IMR-90 (cell line): Measurements from ENCODE around the gene ZNF467. TPM values are rescaled to one million over a fixed set of nuclear protein-coding genes. Genes with fewer than 3 reads are reported as not detected.

Experiments
- ATAC-seq: fragments of 200-7000 bp; cut with Tn5 transposase; 2 replicates; pipeline ENCODE4 v1.9.1; 2020; ENCODE audit warnings: low read depth, mild to moderate bottlenecking, moderate library complexity
- BruUV-seq: library from RNA; stranded (reverse); fragments of 400-500 nt; replicated peaks from 2 replicates; lab custom pipeline; 2021; lab: Mats Ljungman, UMichigan
- CTCF ChIA-PET: fragments of 300-600 bp; formaldehyde crosslinking; extraction: SDS; loops from one replicate; lab custom pipeline; 2021; ENCODE audit warnings: antibody characterized with exemption; lab: Yijun Ruan, JAX
- POLR2A ChIA-PET: fragments of 300-600 bp; sonication (Branson Sonifier 250); formaldehyde crosslinking; loops from one replicate; lab custom pipeline; 2022; ENCODE audit warnings: antibody characterized with exemption; ENCODE audit not compliant: unreplicated experiment; lab: Charles Lee
- DNase-seq: peaks from one replicate; pipeline ENCODE4 v3.0.0; 2013
- H2AFZ ChIP-seq: replicated peaks from 2 replicates; pipeline ENCODE3; 2013; ENCODE audit warnings: low read length, mild to moderate bottlenecking; ENCODE audit not compliant: poor library complexity
- H2AK5ac ChIP-seq: 2 replicates; pipeline ENCODE4 v1.6.1; 2013; ENCODE audit warnings: low read depth, low read length, inconsistent platforms
- H2AK9ac ChIP-seq: replicated peaks from 2 replicates; pipeline ENCODE3; 2013; ENCODE audit warnings: mild to moderate bottlenecking, low read depth, low read length, moderate library complexity; ENCODE audit not compliant: poor library complexity
- H2BK120ac ChIP-seq: 2 replicates; pipeline ENCODE4 v1.6.1; 2013; ENCODE audit warnings: low read depth, low read length, inconsistent platforms
- H2BK15ac ChIP-seq: 3 replicates; pipeline ENCODE4 v1.6.1; 2013; ENCODE audit warnings: low read depth, low read length, inconsistent platforms
- H2BK20ac ChIP-seq: 2 replicates; pipeline ENCODE4 v1.6.1; 2013; ENCODE audit warnings: low read depth, mild to moderate bottlenecking, inconsistent platforms, low read length, moderate library complexity
- H2BK5ac ChIP-seq: 2 replicates; pipeline ENCODE4 v1.6.1; 2013; ENCODE audit warnings: mild to moderate bottlenecking, low read depth, low read length, inconsistent platforms; ENCODE audit not compliant: poor library complexity, severe bottlenecking
- H3K14ac ChIP-seq: replicated peaks from 2 replicates; pipeline ENCODE4 v1.6.1; 2013; ENCODE audit warnings: low read depth, low read length, inconsistent platforms
- H3K18ac ChIP-seq: 2 replicates; pipeline ENCODE4 v1.6.1; 2013; ENCODE audit warnings: low read depth, low read length, control low read depth
- H3K23ac ChIP-seq: 2 replicates; pipeline ENCODE4 v1.6.1; 2013; ENCODE audit warnings: low read depth, low read length, inconsistent platforms
- H3K27ac ChIP-seq: 2 replicates; pipeline ENCODE4 v1.5.1; 2013; ENCODE audit warnings: mild to moderate bottlenecking, control low read depth, low read length; ENCODE audit not compliant: insufficient read depth
- H3K27me3 ChIP-seq: 2 replicates; pipeline ENCODE4 v1.6.1; 2013; ENCODE audit warnings: low read length; ENCODE audit not compliant: control insufficient read depth, insufficient read depth
- H3K36me3 ChIP-seq: 2 replicates; pipeline ENCODE4 v1.6.1; 2013; ENCODE audit warnings: low read length, mixed read lengths; ENCODE audit not compliant: control insufficient read depth, insufficient read depth
- H3K4ac ChIP-seq: 2 replicates; pipeline ENCODE4 v1.6.1; 2013; ENCODE audit warnings: low read depth, low read length, inconsistent platforms
- H3K4me1 ChIP-seq: 2 replicates; pipeline ENCODE4 v1.6.1; 2013; ENCODE audit warnings: low read length, mixed read lengths; ENCODE audit not compliant: control insufficient read depth, insufficient read depth
- H3K4me2 ChIP-seq: 2 replicates; pipeline ENCODE4 v1.6.1; 2013; ENCODE audit warnings: low read depth, mild to moderate bottlenecking, control low read depth, low read length, moderate library complexity
- H3K4me3 ChIP-seq: 2 replicates; pipeline ENCODE4 v1.5.1; 2013; ENCODE audit warnings: low read depth, mild to moderate bottlenecking, control low read depth, low read length, moderate library complexity; ENCODE audit not compliant: insufficient read depth
- H3K56ac ChIP-seq: 2 replicates; pipeline ENCODE4 v1.6.1; 2013; ENCODE audit warnings: low read length, inconsistent platforms; ENCODE audit not compliant: insufficient read depth; ENCODE audit errors: extremely low read depth
- H3K79me1 ChIP-seq, 2 experiments: 2 replicates each; pipeline ENCODE4 v1.6.1; 2013; ENCODE audit warnings: low read length in 2 of 2, inconsistent platforms in 1 of 2, low read depth in 1 of 2
- H3K9ac ChIP-seq: 2 replicates; pipeline ENCODE4 v1.6.1; 2013; ENCODE audit warnings: low read depth, low read length, control low read depth
- H3K9me1 ChIP-seq: 2 replicates; pipeline ENCODE4 v1.6.1; 2013; ENCODE audit warnings: low read length, inconsistent platforms; ENCODE audit not compliant: insufficient read depth
- H3K9me3 ChIP-seq: 2 replicates; pipeline ENCODE4 v1.6.1; 2013; ENCODE audit warnings: low read length; ENCODE audit not compliant: control insufficient read depth, insufficient read depth
- H4K20me1 ChIP-seq: 2 replicates; pipeline ENCODE4 v1.6.1; 2013; ENCODE audit warnings: low read length, inconsistent platforms; ENCODE audit not compliant: insufficient read depth
- H4K5ac ChIP-seq: 2 replicates; pipeline ENCODE4 v1.6.1; 2013; ENCODE audit warnings: mild to moderate bottlenecking, low read depth, low read length, control low read depth
- H4K8ac ChIP-seq, 2 experiments: 2 replicates each; pipeline ENCODE4 v1.6.1; 2013; ENCODE audit warnings: low read depth in 2 of 2, low read length in 2 of 2, control low read depth in 1 of 2, inconsistent platforms in 1 of 2
- H4K91ac ChIP-seq: 2 replicates; pipeline ENCODE4 v1.6.1; 2013; ENCODE audit warnings: low read depth, low read length, inconsistent platforms; ENCODE audit not compliant: insufficient read depth
- CTCF ChIP-seq: conservative IDR thresholded peaks from 2 replicates; pipeline ENCODE4 v1.5.1; 2012; ENCODE audit warnings: mild to moderate bottlenecking, low read depth, low read length, improper control_type of control experiment
- NFE2L2 ChIP-seq: fragments of 150-350 bp; IDR thresholded peaks from 2 replicates; pipeline ENCODE4 v1.6.1; 2016; ENCODE audit warnings: low read depth, mild to moderate bottlenecking, low read length
- RCOR1 ChIP-seq: IDR thresholded peaks from 2 replicates; pipeline ENCODE4 v1.6.1; 2012; ENCODE audit warnings: mild to moderate bottlenecking, low read length, improper control_type of control experiment; ENCODE audit not compliant: insufficient replicate concordance
- SMC3 ChIP-seq: fragments of 150-350 bp; IDR thresholded peaks from 2 replicates; pipeline ENCODE4 v1.6.1; 2016; ENCODE audit warnings: low read depth, mild to moderate bottlenecking, antibody characterized with exemption, low read length, moderate library complexity
- WGBS, 2 experiments: methylation state at CpG; one replicate each; pipeline versions ENCODE4 v1.1.5 to v1.1.7; 2013; ENCODE audit warnings: missing lambda C conversion rate in 2 of 2; ENCODE audit not compliant: insufficient read length in 1 of 2; ENCODE audit errors: extremely low coverage in 2 of 2; 5-methylcytosine and 5-hydroxymethylcytosine counted together
- dilution Hi-C: fragments of 300-500 bp; cut with HindIII; formaldehyde crosslinking; loops from one replicate; pipeline ENCODE4 v1.14.3; 2018; ENCODE audit warnings: low sequenced_read_pairs; ENCODE audit not compliant: unreplicated experiment
- in situ Hi-C: fragments of 300-500 bp; cut with MboI; formaldehyde crosslinking; loops from 3 replicates; pipeline ENCODE4 v1.14.3; 2019; ENCODE audit warnings: low sequenced_read_pairs, inconsistent platforms, mixed read lengths
- intact Hi-C: fragments of 100-400 bp; cut with micrococcal nuclease; formaldehyde crosslinking; loops from 2 replicates; pipeline ENCODE4 v1.10.0; 2022
- polyA plus RNA-seq, 3 experiments: library from polyadenylated mRNA; depleted of rRNA; stranded (reverse); fragments of >200 nt; gene quantifications; 2 replicates each; pipeline ENCODE4 v1.2.3, GENCODE V29; 2012; ENCODE audit warnings: low replicate concordance in 1 of 3
- total RNA-seq: library from RNA; depleted of rRNA; stranded (reverse); fragments of >200 nt; gene quantifications from 2 replicates; pipeline ENCODE4 v1.2.3, GENCODE V29; 2012

Gene ZNF467
- total and polyA plus RNA-seq, 2 of the 4 experiments (the other 2 are of a cell fraction): 0.67 TPM; not detected in 1

DNA sequence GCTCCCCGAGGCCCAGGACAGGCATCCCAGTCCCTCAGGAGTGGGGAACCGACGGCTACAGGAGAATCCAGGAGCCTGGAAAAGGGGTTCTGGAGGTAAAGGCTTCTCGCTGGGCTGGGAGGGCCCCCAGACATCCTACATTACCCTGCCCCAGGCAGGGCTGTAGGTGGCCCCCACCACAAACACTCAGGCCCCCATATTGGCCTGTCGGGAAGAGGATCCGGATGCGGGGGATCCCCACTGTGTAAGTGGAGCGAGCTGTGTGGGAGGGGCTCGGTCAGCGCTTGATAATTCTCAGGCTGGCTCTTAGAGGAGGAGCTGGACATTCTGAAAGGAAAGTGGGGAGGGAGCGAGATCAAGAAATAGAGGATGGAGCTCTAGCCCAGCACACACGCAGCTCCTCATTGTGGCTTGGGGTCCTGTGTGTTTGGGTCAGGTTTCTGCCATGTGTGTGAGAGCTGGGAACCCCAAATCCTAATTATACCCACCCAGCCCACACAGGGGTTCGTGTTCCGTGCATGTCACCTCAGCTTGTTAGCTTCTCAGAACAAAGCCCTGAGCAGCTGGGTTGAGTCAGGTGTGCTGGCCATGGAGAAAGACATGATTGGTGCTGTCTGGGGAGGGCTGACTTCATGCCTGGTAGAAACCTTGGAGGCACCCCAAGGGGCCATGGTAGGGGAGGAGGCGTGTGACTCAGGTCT lies 49.4 kb downstream of the ZNF467 start (continued):
- TF ChIP-seq SMC3: no peak

DNA sequence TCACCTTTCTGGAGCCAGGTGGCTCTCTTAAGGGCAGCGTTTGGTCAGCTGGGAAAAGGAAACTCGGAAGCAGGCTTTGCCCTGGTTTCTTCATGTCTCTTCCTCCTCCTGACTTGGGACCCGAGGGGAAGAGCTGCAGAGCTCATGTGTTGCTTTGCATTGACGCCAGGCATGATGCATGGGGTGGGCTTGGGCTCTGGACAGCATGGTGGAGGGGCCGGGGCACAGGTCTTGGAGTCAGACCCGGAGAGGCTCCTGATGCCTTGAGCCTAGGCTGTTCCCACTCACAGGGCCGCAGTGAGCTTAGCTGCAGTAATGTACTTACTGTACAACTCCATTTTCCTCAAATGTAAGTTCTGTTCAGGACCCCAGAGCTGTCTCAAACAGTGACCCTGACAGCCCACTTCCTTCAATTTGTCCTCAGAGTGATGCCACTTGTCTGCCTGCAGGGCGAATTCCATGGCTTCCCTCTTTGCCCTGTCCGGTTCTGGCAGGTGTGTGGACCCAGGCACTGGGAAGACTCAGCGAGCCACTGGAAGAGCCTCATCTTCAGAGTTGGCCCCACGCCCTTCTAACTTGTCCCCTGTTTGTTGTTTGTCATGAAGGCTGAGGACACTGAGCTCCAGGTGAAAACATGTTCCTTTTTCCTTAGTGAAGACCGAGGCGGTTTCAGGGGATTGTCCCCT lies 50.2 kb downstream of the ZNF467 start:
- H3K23ac ChIP-seq: no peak overlapping the region
- no TSS peak for BruUV-seq
- H3K4me3 ChIP-seq: no peak overlapping the region
- no peak for TF ChIP-seq NFE2L2
- no peak for TF ChIP-seq RCOR1
- TF ChIP-seq CTCF: no peak
- no peak overlapping the region for H2AK5ac ChIP-seq
- H2BK20ac ChIP-seq: no peak overlapping the region
- H3K9me3 ChIP-seq: peaks cover 3% of the 10 kb centered on the region; the same call in 1 of the 2 replicates
- dilution Hi-C loops (no loop called here), in situ Hi-C loops (no loop called here), intact Hi-C loops (no loop called here)
- H2AFZ ChIP-seq: no peak overlapping the region
- no peak overlapping the region for H3K18ac ChIP-seq
- ChIA-PET POLR2A (no interaction called here), CTCF (interaction anchor here (0.7 kb wide), 1 partner anchor 77 kb away, joined by 3 read pairs; no protein-coding TSS in a partner anchor)
- no peak overlapping the region for H3K27ac ChIP-seq
- H4K5ac ChIP-seq: no peak overlapping the region
- H3K4me1 ChIP-seq: peaks cover 2% of the 10 kb centered on the region; the same call in 1 of the 2 replicates
- no peak overlapping the region for H3K9ac ChIP-seq
- no peak overlapping the region for H3K14ac ChIP-seq
- H3K27me3 ChIP-seq: no peaks in the 10 kb centered on the region
- H3K36me3 ChIP-seq: peaks cover 52% of the 10 kb centered on the region
- H4K20me1 ChIP-seq: no peaks in the 10 kb centered on the region
- no peak overlapping the region for H2AK9ac ChIP-seq
- no peaks in the 10 kb centered on the region for H3K9me1 ChIP-seq
- no peak overlapping the region for H4K8ac ChIP-seq
- no peak overlapping the region for H2BK5ac ChIP-seq
- H3K4ac ChIP-seq: no peak overlapping the region
- no peak for ATAC-seq
- H3K56ac ChIP-seq: no peak overlapping the region
- H2BK15ac ChIP-seq: no peak overlapping the region
- H2BK120ac ChIP-seq: no peak overlapping the region
- WGBS, 2 experiments: 100% methylated on average over 3 of the region's 13 CpGs; no CpG with 5 or more reads in 1 of the 2 experiments
- H3K4me2 ChIP-seq: no peak overlapping the region
- H3K79me1 ChIP-seq: peaks cover 0 to 9% of the 10 kb centered on the region in 2 experiments; a peak in 2 of 4 replicates
- no peak for DNase-seq
- no peak overlapping the region for H4K91ac ChIP-seq
